Muscle of leg (tissue), 16 donors: ENCODE measurements around the gene GALM. TPM values are rescaled to one million over a fixed set of nuclear protein-coding genes. Genes with fewer than 3 reads are reported as not detected.

Source experiments
- DNase-seq: peaks from one replicate; pipeline ENCODE4 v3.0.0; 2013
- H3K27ac ChIP-seq: one replicate; pipeline ENCODE4 v1.5.1; 2013; ENCODE audit warnings: mild to moderate bottlenecking, low read length, control low read depth
- H3K27me3 ChIP-seq: one replicate; pipeline ENCODE4 v1.6.1; 2013; ENCODE audit warnings: low read length; ENCODE audit not compliant: control insufficient read depth, insufficient read depth
- H3K36me3 ChIP-seq: one replicate; pipeline ENCODE4 v1.6.1; 2013; ENCODE audit warnings: low read length; ENCODE audit not compliant: control insufficient read depth, insufficient read depth
- H3K4me1 ChIP-seq: one replicate; pipeline ENCODE4 v1.6.1; 2013; ENCODE audit warnings: low read length; ENCODE audit not compliant: control insufficient read depth, insufficient read depth
- H3K4me3 ChIP-seq: one replicate; pipeline ENCODE4 v1.5.1; 2013; ENCODE audit warnings: low read length, control low read depth
- H3K9me3 ChIP-seq: replicated peaks from 2 replicates; pipeline ENCODE4 v1.6.1; 2013; ENCODE audit warnings: low read depth, low read length; ENCODE audit not compliant: control insufficient read depth
- WGBS: methylation state at CpG from one replicate; pipeline ENCODE4 v1.1.5; 2013; ENCODE audit warnings: missing lambda C conversion rate; ENCODE audit not compliant: insufficient coverage; 5-methylcytosine and 5-hydroxymethylcytosine counted together
- long read RNA-seq, 11 donors: transcript quantifications; one replicate each; lab custom pipeline, GENCODE V29; 2026
- polyA plus RNA-seq, 8 donors: library from polyadenylated mRNA; unstranded; fragments of 120-200 nt; gene quantifications; one replicate each; pipeline versions ENCODE4 v1.2.1 to v1.2.3, GENCODE V29; 2013; ENCODE audit warnings: inconsistent platforms in 1 of 8, low replicate concordance in 1 of 8; ENCODE audit not compliant: insufficient read length in 8 of 8, insufficient read depth in 1 of 8
- total RNA-seq: library from RNA; stranded (reverse); fragments of 120-200 nt; gene quantifications from one replicate; pipeline ENCODE4 v1.2.4, GENCODE V29; 2013

Gene GALM
- 12.7 TPM for total RNA-seq
- 10 to 100 TPM in 7 of 8 donors, 1 to 10 TPM in 1; 9.4 to 15.0 (median 12.4) TPM for polyA plus RNA-seq
- long read RNA-seq, donor 1, result 0 reads
- long read RNA-seq, donor 2, result 0 reads
- long read RNA-seq, donor 3, partial matches to known transcripts, result 0 of 4 reads
- long read RNA-seq, donor 3, other reads (novel, unspliced or antisense), result 0 of 4 reads
- long read RNA-seq, donor 4, partial matches to known transcripts, result 0 of 3 reads
- long read RNA-seq, donor 4, other reads (novel, unspliced or antisense), result 0 of 3 reads
- long read RNA-seq, donor 5, transcript GALM-201 (7 exons, 2,484 nt), result major isoform, 6 of 6 reads
- long read RNA-seq, donor 5, partial matches to known transcripts, result 0 of 6 reads
- long read RNA-seq, donor 5, other reads (novel, unspliced or antisense), result 0 of 6 reads
- long read RNA-seq, donor 6, transcript GALM-201 (7 exons, 2,484 nt), result major isoform, 9 of 392 reads
- long read RNA-seq, donor 6, partial matches to known transcripts, result 221 of 392 reads
- long read RNA-seq, donor 6, other reads (novel, unspliced or antisense), result 162 of 392 reads
- long read RNA-seq, donor 7, partial matches to known transcripts, result 0 of 4 reads
- long read RNA-seq, donor 7, other reads (novel, unspliced or antisense), result 0 of 4 reads
- long read RNA-seq, donor 8, partial matches to known transcripts, result 9 of 11 reads
- long read RNA-seq, donor 8, other reads (novel, unspliced or antisense), result 0 of 11 reads
- long read RNA-seq, donor 9, partial matches to known transcripts, result 0 of 2 reads
- long read RNA-seq, donor 9, other reads (novel, unspliced or antisense), result 0 of 2 reads
- long read RNA-seq, donor 10, partial matches to known transcripts, result 297 of 355 reads
- long read RNA-seq, donor 10, other reads (novel, unspliced or antisense), result 55 of 355 reads
- long read RNA-seq, donor 11, partial matches to known transcripts, result 0 of 4 reads
- long read RNA-seq, donor 11, other reads (novel, unspliced or antisense), result 0 of 4 reads

DNA sequence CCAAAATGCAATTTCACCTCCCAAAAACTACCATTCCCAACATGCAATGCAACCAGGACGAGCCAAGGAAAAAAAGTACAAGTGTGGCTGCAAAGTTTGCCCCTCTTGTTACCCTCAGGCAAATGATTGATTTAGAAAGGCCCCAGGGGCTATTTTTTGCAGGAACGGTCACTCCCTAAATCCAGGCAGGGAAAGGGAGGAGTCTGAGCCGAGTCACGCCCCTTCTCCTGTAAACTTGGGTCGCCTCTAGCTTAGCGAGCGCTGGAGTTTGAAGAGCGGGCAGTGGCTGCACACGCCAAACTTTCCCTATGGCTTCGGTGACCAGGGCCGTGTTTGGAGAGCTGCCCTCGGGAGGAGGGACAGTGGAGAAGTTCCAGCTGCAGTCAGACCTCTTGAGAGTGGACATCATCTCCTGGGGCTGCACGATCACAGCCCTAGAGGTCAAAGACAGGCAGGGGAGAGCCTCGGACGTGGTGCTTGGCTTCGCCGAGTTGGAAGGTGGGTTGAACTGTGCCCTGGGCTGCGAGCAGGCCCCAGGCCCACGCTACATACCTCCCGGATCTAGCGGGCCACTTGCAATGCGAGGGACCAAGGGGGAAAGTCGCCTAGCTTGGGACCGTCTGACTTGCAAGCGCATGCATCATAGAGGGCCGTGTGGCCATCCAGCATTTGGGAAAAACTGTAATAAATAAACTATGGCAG, at the start of gene GALM:
GALM (plus strand) TSS at position 261 of the 702 bp plus-strand sequence; CDS start at position 309, 48 bp downstream.
- peaks cover 8% of the 10 kb centered on the region for H3K4me1 ChIP-seq
- no peaks in the 10 kb centered on the region for H3K36me3 ChIP-seq
- peak; percentile 98 for DNase-seq
- peak within 1 kb of the TSS; percentile 72 for H3K27ac ChIP-seq
- H3K9me3 ChIP-seq, result no peaks in the 10 kb centered on the region
- WGBS, result under 1% methylated on average over 22 of the region's 26 CpGs
- H3K27me3 ChIP-seq, result no peaks in the 10 kb centered on the region
- H3K4me3 ChIP-seq, result peak within 1 kb of the TSS; percentile 62

DNA sequence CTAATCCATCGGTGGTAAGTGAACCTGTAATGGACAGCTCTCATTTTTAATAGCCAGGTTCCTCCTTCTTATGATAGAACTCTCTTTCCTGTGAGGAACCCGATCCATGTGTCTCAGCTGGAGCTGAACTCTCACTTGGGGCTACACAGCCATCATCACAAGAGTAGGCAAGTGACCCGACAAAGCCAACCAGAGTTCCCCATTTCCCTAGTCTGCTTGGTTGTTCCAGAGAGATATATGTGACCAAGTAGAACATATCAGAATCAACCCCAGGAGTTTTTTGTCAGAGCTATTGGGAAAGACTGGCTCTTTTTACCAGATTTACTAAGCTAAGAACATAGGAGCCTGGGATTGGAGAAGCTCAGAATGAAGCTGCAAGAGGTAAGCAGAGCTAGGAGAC, 48.6 kb upstream of the GALM start:
- WGBS, result 83% methylated on average over 1 of the region's 3 CpGs
- H3K27ac ChIP-seq, result no peak overlapping the region
- no peak overlapping the region for H3K4me3 ChIP-seq
- H3K4me1 ChIP-seq, result peaks cover 8% of the 10 kb centered on the region
- H3K9me3 ChIP-seq, result no peaks in the 10 kb centered on the region
- no peak for DNase-seq
- H3K36me3 ChIP-seq, result no peaks in the 10 kb centered on the region
- H3K27me3 ChIP-seq, result no peaks in the 10 kb centered on the region

DNA sequence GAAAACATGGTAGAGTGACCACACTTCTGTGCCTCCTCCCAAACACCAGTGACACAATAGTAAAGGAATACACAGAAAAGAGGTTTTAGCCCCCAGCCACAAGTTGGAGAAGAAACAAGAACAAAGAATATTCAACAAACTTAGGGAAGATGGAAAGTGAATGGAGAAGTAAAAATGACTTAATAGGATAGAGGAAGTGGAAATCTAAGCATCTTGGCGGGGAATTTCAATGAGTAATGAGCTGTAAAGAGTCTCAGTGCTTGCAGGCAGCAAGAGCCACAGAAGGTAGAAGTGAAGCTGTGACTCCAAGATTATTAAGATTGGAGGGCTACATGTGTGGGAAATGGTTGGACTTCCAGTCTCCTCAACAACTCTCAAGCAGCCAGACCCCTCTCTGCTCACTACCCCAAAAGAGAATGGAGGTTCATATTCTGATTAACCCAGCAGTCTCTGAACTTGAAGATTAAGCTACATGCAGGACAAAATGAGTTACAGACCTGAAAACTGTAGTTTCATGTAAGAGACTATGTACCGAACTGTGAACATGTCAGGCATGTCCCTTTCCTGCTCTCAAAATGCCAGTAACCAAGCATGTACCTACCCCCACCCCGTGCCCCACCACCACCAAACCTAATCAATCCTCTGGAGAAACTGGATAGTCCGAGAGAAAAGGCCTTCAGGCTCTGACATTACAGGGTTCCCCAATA, 46.3 kb upstream of the GALM start:
- Histone ChIP-seq H3K4me1 (peaks cover 8% of the 10 kb centered on the region), H3K36me3 (no peaks in the 10 kb centered on the region), H3K27ac (peak overlapping the region; percentile 21), H3K9me3 (no peaks in the 10 kb centered on the region), H3K4me3 (no peak overlapping the region), H3K27me3 (no peaks in the 10 kb centered on the region)
- DNase-seq, result peak; percentile 74
- 81% methylated on average over 4 of the region's 4 CpGs for WGBS

DNA sequence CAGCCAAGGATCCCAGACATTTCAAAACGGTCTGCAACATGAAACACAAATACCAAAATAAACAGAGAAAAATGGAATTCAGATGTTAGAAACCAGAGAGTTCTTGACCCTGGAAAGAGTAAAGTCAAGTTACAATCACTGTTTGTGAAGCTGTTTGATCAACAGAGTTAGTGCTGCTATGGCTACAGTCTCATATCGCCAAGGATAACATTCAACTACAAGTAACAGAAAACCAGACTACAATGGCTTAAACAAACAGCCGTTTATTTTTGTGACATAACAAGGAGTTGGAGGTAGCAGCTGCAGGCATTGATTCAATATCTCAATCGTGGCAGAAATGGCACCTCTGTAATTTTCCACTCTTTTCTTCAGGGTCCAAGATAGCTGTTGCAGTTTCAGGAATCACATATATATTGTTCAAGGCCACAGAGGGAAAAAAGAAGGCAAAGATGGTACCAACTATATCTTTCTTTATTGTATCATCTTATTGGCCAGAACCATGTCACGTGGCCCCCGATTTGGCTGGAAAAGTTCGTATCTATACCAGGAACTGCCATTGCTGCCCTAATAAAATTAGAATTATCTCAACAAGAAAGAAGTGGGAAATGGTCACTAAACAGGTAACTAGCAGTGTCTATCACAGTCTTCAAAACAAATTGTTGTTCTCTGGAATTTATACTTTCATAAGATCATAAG, 45.5 kb upstream of the GALM start:
- no peaks in the 10 kb centered on the region for H3K27me3 ChIP-seq
- no peak overlapping the region for H3K27ac ChIP-seq
- WGBS, result no CpG with 5 or more reads among the region's 7 CpGs
- H3K4me1 ChIP-seq, result peaks cover 8% of the 10 kb centered on the region
- no peak overlapping the region for H3K4me3 ChIP-seq
- no peaks in the 10 kb centered on the region for H3K9me3 ChIP-seq
- DNase-seq, result peak; percentile 78
- H3K36me3 ChIP-seq, result no peaks in the 10 kb centered on the region

DNA sequence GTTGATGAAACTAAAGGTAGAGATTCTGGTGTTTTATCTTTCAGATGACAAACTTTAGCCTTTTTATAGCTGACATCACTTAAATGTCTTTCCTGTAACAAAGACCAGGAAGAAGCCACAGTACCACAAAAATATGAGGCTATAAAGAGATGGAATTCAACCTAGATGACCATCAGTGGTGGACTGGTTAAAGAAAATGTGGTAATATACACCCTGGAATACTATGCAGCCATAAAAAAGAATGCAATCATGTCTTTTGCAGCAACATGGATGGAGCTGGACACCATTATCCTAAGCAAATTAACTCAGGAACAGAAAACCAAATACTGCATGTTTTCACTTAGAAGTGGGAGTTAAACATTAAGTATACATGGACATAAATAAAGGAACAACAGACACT, 44.9 kb upstream of the GALM start:
- peaks cover 8% of the 10 kb centered on the region for H3K4me1 ChIP-seq
- no peak for DNase-seq
- no peaks in the 10 kb centered on the region for H3K27me3 ChIP-seq
- H3K27ac ChIP-seq, result no peak overlapping the region
- no peak overlapping the region for H3K4me3 ChIP-seq
- no peaks in the 10 kb centered on the region for H3K36me3 ChIP-seq
- H3K9me3 ChIP-seq, result no peaks in the 10 kb centered on the region

DNA sequence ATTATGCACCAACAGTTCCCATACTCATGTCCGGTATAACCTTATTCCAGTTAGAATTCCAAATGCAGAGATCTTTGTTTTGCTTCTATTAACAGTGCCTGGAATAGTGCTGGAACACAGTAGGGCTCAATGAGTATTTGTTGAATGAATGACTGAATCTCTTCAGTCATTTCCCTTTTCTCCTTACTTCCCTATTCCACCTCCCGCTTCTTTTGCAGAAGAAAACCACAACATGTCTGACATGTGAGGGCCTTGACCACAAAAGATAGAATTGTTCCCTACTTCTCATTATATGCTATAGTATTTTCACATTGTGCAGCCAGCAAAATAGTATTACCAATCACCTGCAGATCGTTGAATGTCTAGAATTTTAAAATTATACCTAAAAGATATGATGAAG, 43.7 kb upstream of the GALM start:
- peaks cover 8% of the 10 kb centered on the region for H3K4me1 ChIP-seq
- DNase-seq, result peak; percentile 58
- H3K9me3 ChIP-seq, result no peaks in the 10 kb centered on the region
- no peak overlapping the region for H3K4me3 ChIP-seq
- no peaks in the 10 kb centered on the region for H3K27me3 ChIP-seq
- WGBS, result no CpG with 5 or more reads among the region's 3 CpGs
- no peak overlapping the region for H3K27ac ChIP-seq
- no peaks in the 10 kb centered on the region for H3K36me3 ChIP-seq

DNA sequence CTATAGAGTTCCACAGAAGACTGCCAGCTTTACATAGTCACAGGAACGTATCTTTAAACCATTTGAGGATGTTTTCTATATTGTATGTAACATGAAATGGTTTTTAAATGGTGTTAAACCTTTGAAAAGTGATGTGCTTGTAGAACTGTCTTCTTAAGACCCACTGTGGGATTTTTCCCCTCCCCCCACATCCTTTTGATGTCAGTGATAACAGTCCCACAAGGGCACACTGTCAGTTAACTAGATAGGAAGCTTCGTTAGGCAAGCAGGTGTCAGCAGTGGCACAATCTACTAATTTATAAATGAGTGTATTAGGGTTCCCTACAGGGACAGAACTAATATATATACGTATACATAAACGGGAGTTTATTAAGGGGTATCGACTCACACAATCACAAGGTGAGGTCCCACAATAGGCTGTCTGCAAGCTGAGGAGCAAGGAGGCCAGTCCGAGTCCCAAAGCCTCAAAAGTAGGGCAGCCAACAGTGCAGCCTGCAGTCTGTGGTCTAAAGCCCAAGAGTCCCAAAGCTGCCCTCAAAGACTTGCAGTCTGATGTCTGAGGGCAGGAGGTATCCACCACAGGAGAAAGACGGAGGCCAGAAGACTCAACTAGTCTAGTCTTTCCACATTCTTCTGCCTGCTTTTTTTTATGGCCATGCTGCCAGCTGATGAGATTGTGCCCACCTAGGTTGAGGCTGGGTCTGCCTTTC, 39.4 kb upstream of the GALM start:
- H3K4me3 ChIP-seq, result no peak overlapping the region
- H3K4me1 ChIP-seq, result no peaks in the 10 kb centered on the region
- H3K27ac ChIP-seq, result no peak overlapping the region
- H3K27me3 ChIP-seq, result no peaks in the 10 kb centered on the region
- peaks cover 2% of the 10 kb centered on the region for H3K9me3 ChIP-seq
- H3K36me3 ChIP-seq, result no peaks in the 10 kb centered on the region
- WGBS, result 94% methylated on average over 4 of the region's 7 CpGs
- DNase-seq, result no peak

DNA sequence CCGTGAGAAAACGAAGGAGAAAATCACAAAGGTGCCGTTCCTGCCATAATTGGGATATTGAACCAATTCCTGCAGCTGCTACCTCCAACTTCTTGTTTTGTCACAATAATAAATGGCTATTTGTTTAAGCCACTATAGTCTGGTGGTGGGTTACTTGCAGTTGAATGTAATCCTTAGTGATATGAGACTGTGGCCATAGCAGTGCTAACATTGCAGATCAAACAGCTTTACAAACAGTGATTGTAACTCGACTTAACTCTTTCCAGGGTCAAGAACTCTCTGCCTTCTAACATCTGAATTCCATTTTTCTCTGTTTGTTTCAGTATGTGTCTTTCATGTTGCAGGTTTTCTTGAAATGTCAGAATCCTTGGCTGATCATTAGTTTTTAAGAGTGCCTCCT, 38.5 kb upstream of the GALM start:
- WGBS, result no CpG with 5 or more reads among the region's 4 CpGs
- peaks cover 2% of the 10 kb centered on the region for H3K9me3 ChIP-seq

DNA sequence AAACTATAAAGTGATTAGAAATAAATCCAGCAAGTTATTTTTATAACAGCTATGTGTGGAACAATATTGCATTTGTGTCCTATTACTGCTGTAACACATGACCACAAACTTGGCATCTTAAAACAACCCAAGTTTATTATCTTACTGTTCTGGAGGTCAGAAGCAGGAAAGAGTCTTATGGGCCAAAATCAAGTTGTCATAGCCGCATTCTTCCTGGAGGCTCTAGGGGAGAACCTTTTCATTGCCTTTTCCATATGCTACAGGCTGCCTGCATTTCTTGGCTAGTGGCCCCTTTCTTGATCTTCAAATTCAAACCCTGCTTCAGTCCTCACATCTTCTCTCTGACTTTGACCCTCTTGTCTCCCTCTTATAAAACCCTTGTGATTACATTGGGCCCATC, 36.2 kb upstream of the GALM start:
- 92% methylated on average over 1 of the region's 1 CpG for WGBS
- no peak for DNase-seq
- H3K27ac ChIP-seq, result no peak overlapping the region
- H3K4me1 ChIP-seq, result no peaks in the 10 kb centered on the region
- no peaks in the 10 kb centered on the region for H3K27me3 ChIP-seq
- H3K36me3 ChIP-seq, result no peaks in the 10 kb centered on the region
- no peak overlapping the region for H3K4me3 ChIP-seq
- peaks cover 2% of the 10 kb centered on the region for H3K9me3 ChIP-seq

More for the DNA sequence above, 38.5 kb upstream of the GALM start:
- Histone ChIP-seq H3K27ac (no peak overlapping the region), H3K27me3 (no peaks in the 10 kb centered on the region), H3K4me3 (no peak overlapping the region), H3K4me1 (no peaks in the 10 kb centered on the region), H3K36me3 (no peaks in the 10 kb centered on the region)
- no peak for DNase-seq
